HG03442 (cell line): ENCODE data around the gene USP24.

Source experiments
- ATAC-seq: cut with Tn5 transposase; IDR thresholded peaks from one replicate; pipeline ENCODE4 v1.9.1; 2021; ENCODE audit warnings: mild to moderate bottlenecking, moderate library complexity; ENCODE audit not compliant: unreplicated experiment

The USP24 gene

DNA sequence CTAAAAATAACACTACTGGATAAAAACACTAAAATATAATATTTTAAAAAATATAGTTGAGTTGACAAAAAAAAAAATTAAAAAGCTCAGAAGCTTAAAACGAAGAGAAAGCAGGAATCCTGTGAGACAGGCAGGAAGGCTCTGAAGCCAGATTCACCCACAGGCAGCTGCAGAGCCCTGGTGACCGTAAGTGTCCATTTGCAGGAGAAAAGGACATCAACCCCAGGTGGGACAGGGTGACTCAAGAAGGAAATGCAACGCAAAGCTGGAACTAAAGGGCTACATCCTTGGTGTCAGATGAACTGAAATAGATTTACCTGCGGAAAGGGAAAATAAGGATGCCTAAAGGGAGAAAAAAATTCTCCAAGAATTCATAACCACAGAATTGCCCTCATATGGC lies 46.8 kb downstream of the USP24 start:
- ATAC-seq = no peak

DNA sequence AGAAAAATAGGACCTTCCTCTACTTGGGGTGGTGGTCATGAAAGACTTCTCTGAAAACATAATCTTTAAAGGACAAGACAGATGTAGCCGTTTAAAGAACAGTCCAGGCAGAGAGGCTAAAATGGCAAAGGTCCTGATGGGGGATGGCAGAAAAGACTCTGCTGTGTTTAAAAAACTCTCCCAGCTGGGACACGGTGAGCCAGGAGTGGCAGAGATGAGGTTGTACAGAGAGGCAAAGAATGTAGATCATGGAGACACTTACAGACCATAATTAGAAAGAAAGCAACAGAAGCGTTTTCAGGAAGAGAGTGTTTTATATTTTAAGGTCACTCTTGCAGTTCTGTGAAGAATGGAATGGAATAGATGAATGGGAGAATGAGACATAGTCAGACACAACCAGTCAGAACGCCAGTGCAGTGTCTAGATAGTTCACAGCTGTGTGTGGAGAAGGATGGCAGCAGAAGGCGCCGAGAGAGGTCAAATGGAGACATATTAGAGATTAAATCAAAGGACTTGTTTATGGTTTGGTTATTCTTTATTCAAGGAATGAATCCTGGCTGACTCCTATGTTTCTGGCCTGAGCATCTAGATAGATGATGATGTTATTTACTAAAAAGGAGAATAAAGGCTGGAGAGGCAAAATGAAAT lies 47.8 kb downstream of the USP24 start:
- no peak for ATAC-seq

DNA sequence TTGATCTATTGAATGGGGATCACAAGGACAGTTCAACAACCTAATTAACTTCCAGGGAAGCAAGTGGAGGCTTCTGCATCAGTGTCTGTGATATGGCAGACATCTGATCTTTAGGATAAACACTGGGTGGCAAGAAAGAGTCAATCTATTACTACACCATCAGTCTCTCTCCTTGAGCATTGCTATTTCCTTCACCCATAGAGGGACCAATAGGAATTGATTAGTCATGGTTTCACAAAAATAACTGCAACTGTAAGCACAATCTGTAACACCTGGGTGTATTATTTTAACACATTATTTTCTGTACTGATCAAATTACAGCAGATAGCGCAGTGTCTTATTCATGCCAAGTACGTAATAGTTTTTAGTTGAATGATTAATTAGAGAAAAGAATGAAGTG lies 50.3 kb downstream of the USP24 start:
- no peak for ATAC-seq

DNA sequence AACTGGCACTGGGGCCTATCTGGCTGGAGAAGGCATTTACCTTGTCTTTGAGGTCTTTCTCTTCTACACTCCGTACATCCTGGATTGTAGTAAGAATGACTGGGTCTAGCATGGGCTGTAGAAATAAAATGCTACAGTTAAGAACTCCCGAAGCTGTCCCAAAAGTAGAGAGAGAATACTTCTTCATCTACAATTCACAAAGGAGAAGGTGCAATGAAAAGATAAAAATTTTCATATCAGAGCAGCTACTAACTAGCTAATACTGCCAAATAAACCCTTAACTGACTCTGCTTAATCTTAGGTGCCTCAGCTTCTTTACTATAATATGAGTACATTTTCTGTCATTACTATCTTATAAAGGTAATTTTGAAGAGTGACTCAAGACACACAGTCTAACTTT lies 55.6 kb downstream of the USP24 start:
- ATAC-seq = no peak

DNA sequence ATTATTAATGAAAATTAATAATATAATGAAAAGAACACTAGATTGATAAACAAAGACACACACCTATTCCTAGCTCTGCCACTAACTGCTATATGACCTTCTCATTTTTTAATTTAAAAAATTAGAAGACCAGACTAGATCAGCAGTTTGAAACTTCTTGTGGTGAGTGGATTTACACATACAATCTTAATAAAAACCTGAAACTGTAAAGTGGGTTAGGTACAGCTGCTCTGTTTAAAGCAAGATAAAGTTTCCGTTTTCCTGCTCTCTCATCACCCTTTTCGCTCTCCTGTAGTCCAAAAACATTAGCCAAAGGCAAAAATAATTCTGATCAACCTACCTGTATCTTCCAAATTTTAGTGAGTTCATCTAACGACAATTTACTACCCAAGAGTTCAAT lies 58.6 kb downstream of the USP24 start:
- ATAC-seq = no peak

DNA sequence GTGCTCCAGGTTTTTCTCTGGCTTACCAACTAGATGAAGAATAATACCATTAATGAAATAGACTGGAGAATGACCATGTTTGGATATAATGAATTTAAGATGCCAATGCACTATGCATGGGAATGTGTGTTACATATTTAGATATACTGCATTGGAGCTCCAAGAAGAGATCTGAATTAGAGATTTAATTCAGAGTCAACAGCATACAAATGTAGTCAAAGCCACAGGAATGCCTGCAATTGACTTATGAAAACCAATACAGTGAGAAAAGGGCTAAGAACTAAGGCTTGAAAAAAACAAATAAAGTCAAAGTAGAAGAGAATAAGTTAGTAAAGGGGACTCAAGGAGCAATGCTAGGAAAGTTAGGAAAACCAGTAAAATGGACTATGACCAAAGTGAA lies 59.1 kb downstream of the USP24 start:
- no peak for ATAC-seq

DNA sequence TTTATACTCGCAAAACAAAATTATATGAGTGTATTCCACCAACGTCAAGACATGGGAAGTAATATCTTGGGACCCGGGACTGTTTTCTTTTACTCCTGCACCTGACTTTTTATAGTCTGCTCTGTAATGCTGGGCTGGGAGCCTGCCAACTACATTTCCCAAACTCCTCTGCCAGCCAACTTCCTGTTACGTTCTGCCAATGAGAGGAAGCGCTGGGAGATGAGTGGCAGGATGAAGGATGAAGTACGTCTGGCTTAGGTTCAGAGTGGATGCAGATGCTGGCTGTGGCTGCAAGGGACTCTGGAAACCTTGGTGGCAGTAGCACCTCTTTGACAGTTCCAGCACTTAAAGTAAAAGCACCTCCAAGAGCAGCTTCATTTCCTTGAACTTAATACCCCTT lies 59.6 kb downstream of the USP24 start:
- no peak for ATAC-seq

DNA sequence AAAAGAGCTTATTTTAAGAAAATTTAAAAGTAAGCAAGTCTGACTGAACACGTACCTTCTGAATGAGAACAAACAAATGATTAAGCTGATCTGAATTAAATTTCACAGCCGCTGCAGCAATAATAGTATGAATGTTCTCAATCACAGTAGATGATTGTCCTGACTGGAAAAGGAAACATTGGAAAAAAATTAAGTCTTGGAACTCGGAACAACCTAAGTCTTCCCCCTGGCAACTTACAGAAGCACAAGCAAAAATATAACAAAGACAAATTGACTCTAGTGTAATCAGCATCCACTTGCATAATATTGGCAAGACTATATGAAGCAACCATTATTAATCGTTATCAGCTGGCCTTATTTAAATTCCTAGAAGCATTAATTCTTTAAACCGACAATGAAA lies 60.5 kb downstream of the USP24 start:
- ATAC-seq = no peak

DNA sequence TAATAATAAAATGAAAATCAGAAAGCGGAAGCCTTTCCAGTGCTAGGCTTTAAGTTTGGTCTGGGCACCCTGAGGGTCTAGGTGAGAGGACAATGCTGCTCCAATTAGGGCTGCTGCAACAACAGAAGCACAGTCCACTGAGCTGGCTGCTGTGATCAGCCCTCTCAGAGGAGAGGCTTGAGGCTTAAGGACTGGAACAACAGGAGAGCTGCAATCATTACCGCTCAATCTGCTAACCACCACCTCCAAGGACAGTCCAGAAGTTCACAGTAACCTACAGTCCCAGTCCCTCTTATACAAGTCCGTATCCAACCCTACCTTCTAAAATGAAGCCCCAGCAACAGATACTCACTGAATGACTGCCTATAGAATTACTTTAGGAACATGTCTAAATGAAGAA lies 62.1 kb downstream of the USP24 start:
- ATAC-seq = no peak

DNA sequence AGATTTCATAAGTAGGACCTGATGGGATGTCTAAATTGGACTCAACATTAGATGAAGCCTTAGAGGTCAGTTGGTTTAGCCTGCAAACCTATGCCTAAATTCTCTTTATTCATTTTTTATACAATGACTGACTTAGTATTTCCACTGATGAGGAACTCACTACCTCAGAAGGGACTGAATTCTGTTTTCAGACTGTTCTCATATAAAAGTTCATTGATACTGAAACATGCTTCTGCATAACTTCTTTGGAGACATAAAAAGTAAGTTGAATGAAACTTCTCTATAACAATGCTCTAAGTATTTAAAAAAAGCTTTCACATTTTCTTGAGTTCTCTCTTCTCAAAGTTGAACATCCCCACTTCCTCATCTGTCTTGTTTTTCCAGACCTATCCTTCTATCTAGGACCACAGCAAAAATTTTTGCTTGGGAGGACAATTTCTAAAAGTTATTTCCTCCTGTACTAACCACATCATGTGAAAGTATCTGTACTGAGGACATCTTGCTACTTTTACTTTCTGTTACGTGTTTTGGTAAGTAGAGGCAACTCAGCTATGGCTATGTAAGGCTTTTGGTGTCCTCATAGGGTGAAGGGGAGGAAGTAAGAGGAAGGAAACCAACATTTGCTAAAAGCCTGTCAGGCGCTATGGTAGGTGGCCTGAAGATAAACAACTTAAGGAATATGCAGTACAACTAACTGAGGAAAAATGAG lies 64.1 kb downstream of the USP24 start:
- no peak for ATAC-seq

DNA sequence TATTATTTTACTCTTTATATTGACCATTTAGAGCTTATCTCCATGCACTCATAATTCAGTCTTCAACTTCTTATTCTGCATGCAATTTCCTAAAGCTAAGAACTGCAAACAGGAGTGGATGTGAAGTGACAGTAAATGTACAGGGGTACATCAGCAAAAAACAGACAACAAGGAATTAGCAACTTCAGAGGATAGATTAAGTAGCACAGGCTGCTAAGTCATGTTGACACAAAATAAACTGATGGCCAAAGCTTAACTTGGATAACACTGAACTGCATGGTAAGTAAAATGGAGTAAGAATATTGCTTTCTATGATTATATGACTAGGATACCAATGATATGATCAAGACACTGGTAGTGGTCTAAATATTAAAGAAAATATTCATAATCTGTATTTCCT lies 66.5 kb downstream of the USP24 start:
- ATAC-seq = no peak

DNA sequence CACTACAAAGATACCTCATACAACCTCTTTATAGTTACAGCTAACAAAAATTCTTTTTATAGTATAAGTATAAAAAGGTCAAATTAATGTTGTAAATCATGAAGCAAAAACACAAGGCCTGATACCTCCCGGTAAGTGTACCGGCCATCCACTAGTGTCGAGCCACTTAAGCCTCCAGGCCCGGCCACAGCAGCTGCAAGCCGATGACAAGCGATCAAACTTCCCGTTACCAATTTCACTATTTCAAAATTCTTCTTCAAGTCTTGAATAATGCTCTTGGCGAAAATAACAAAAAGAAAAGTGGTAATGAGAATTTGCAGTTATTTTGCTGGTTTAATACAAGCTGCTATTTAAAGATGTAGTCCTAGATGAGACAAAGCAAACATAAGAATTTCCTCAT lies 67.6 kb downstream of the USP24 start:
- ATAC-seq = no peak

DNA sequence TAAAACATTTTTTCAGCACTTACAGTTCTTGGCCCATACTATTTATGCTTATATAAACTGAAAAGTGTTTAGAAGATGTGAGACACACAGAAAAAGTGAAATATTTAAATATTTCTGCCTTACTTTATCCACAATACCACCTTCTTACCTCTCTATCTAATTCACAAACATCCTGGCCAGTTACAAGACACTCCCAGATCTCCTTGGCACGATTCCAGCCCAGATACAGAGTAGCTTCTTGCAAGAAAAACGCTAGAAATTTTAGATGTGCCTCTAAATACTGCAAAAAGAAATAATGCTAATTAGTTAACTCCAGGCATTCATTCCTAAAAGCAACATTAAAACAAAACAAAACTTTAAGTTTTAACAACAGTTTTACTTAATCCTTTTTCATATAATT lies 68.4 kb downstream of the USP24 start:
- no peak for ATAC-seq

DNA sequence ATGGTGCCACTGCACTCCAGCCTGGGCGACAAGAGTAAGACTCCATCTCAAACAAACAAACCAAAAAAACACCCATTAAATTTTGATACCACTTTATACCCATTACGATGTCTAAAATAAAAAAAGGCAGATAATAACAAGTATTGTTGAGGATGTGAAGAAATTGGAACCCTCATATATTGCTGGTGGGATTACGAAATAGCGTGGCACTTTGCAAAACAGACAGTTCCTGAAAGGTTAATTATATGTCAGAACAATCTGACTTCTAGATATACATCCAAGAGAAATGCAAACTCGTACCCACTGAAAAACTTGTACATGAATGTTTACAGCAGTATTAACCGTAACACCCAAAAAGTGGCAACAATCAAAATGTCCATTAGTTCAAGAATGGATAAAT lies 70.3 kb downstream of the USP24 start:
- no peak for ATAC-seq

DNA sequence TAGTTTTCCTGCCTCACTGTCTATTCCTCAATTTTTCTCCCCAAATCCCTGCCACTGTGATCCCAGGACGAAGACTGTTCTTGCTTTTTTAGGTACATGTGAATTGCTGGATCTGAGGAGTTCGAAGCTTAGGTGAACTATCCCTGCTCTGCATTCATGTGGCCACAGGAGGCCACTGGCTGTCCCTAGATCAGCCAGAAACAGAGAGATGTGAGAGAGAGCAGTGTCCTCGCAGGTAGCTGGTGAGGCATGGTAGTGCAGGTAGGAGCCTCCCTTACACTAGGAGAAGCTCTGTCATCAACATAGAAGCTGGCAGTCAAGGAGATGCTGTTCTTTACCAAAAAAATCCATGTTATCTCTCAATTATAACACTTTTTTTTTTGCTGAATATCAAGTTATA lies 71.5 kb downstream of the USP24 start:
- ATAC-seq = no peak

DNA sequence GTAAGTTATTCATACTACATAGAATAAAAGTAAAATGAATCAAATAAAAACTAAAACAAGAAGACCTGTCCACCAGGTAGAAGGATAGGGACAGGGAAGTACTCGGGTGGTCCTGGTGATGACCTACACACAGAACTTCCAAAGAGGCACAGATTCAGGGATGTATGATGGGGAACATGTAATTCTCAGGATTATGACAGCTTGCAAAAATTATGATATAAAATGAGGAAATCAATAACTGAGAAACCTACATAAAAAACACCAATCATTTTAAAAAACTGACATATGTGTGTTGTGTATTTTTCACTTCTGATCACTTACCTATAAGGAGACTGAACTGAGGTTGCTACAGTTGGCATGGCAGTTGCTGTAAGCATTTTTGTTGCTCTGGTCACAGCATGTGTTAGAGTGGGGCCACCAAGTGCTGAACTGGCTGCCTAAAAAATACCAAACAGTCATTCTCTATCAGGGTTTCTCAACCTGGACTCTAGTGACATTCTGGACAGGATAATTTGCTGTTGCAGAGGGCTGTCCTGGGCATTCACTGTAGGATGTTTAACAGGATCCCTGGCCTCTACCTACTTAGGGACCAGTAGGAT lies 73.8 kb downstream of the USP24 start:
- ATAC-seq = no peak

DNA sequence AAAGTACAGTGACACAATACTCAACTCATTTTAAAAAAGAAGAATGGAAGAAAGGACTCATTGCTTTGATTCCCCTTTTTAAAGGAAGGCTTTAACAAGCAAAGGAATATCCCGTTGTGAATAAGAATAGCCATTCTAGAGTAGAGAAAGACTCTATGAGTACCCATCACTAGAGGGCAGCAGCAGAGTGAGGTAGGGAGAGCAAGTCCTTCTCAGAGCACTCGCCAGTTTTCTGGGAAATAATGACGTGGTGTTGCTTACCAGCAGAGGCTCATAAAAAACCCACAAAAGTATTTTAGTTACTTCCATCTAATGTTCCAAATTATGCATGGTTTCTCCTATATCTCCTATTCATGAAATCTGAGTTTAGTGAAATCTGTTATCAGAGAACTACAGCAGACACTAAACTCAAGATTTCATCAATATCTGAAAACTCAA lies 74.6 kb downstream of the USP24 start:
- ATAC-seq = peak; percentile 89

DNA sequence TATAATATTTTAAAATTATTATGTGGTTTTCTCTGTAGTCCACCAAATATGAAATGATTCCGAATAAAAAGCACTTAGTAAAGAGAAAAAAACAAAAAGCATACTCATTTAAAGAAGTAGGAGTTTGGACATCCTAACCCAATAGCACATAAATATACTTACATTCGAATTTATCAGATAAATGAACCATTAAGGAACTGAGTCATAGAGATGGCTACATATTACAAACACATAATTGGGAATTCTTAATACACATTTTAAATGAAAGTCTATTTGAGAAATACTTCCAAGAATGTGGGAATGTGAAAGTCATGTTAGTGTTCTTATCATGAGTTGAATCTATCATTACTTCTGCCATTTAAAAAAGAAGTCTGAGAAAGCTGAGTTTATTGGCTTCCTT lies 75.0 kb downstream of the USP24 start:
- no peak for ATAC-seq

DNA sequence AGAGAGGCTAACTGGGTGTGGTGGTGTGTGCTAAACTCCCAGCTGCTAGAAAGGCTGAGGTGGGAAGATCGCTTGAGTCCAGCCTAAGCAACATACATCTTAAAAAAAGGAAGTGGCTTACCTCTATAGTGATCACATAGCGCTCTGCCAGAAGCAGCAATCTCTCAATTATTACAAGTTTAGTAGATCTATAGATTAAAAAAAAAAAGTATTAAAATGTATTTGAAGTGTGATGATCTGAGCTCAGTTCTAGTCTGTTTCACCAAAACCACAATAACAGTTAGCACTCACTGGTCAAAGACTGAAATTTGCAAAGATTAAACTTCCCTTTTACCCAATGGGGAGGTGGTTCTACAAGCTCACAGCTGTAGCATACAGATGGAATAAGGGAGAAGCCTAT lies 76.3 kb downstream of the USP24 start:
- ATAC-seq = no peak

DNA sequence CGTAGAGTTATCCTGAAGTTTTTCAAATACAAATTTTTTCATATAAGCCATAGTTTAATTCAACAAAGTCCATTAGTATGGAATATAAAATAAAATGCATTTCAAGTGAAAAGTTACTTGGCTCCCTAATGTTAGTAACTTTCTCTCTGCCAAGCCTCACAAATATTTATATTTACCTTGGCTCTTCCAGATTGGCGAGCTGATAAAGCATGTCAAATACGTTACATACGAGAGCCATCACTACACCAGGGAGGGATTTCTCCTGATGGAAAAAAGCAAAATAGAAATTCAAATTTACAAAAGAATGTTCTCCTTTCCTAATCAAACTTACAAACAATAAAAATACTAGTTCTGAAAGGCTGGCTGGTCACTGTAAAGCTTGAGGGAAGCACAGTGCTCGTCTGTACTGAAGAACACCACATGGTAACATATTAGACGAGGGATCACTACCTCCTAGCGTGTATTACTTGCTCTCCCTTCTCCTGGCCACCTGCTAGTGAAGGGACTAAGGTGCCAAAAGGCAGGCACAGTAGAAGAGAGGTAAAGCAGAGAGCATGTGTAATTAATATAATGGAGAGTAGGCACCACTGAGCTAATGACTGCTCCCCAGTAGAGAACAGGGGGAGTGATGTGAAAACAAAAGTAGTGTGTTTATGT lies 80.9 kb downstream of the USP24 start:
- no peak for ATAC-seq

DNA sequence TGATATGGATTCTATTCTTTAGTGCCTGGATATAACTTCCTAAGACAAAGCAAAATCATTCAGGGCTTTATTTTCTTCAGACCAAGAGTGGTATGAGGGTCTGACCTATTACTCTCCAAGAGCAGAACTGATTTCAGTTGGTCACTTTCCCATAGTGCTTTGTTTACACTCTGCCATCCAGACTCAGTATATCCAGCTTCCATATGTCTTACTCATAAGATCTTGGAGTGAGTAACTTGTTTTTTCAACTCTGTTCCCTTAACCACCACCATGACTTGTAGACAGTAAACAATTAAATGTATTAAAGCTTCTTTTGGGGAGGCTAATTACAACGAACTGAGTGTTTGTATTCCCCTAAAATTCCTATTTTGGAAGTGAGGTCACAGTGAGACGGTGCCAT lies 83.4 kb downstream of the USP24 start:
- no peak for ATAC-seq

DNA sequence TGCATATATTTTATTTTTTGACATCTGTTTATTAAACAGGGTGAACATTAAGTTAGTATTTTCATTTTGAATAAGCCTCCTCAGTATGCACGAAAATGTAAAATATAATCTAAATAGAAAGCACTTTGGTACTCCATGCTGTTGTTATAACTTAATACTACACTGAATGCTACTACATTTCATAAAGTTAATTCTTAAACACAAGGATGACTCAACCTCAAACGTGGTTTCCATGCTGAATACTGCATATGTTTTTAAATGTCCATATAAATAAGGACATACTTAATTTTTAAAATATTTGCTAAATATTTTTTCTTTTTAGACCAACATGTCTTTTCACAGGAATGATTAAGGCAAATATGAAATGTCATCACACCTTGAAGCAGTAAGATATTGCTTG lies 83.9 kb downstream of the USP24 start:
- ATAC-seq = no peak
